Keratinocyte (primary cell): Measurements from ENCODE around the gene MLN. TPM values are rescaled to one million over a fixed set of nuclear protein-coding genes. Genes with fewer than 3 reads are reported as not detected.

ENCODE experiments used
- DNase-seq: peaks from one replicate; pipeline ENCODE4 v3.0.0-alpha.2; 2011; ENCODE audit warnings: low read depth, missing footprints, low spot score
- FAIRE-seq: peaks from 2 replicates; lab custom pipeline; 2011; peaks lifted over from hg19 to GRCh38; lab: Jason Lieb, UNC
- H2AFZ ChIP-seq: 2 replicates; pipeline ENCODE4 v1.6.0; 2012; ENCODE audit warnings: low read length, control low read depth, inconsistent platforms; ENCODE audit not compliant: control insufficient read depth
- H3K27ac ChIP-seq: 2 replicates; pipeline ENCODE4 v1.5.1; 2011; ENCODE audit warnings: low read length; ENCODE audit not compliant: control insufficient read depth, insufficient read depth
- H3K27me3 ChIP-seq: 3 replicates; pipeline ENCODE4 v1.6.0; 2011; ENCODE audit warnings: low read length; ENCODE audit not compliant: control insufficient read depth, insufficient read depth; ENCODE audit errors: extremely low read depth
- H3K36me3 ChIP-seq, 2 experiments: 2 replicates in 1 of 2; 3 replicates in 1 of 2; pipeline ENCODE4 v1.5.1; 2011; ENCODE audit warnings: low read length in 2 of 2, mild to moderate bottlenecking in 1 of 2; ENCODE audit not compliant: control insufficient read depth in 2 of 2, insufficient read depth in 2 of 2; ENCODE audit errors: extremely low read depth in 1 of 2
- H3K4me1 ChIP-seq: 3 replicates; pipeline ENCODE4 v1.5.1; 2011; ENCODE audit warnings: low read length; ENCODE audit not compliant: control insufficient read depth, insufficient read depth; ENCODE audit errors: extremely low read depth
- H3K4me2 ChIP-seq: 3 replicates; pipeline ENCODE4 v1.6.0; 2011; ENCODE audit warnings: low read depth, low read length; ENCODE audit not compliant: control insufficient read depth, insufficient read depth; ENCODE audit errors: extremely low read depth
- H3K4me3 ChIP-seq, 3 experiments: fragments of 200-600 bp in 1 of 3; sonication (generic) in 1 of 3; 2 replicates in 2 of 3; 3 replicates in 1 of 3; pipeline ENCODE4 v1.5.1; 2011 to 2016; ENCODE audit warnings: low read length in 3 of 3, mild to moderate bottlenecking in 3 of 3, control low read depth in 2 of 3, inconsistent platforms in 1 of 3, low read depth in 1 of 3, mixed read lengths in 1 of 3, mixed run types in 1 of 3, moderate library complexity in 1 of 3; ENCODE audit not compliant: control insufficient read depth in 2 of 3, insufficient read depth in 2 of 3; ENCODE audit errors: extremely low read depth in 1 of 3
- H3K79me2 ChIP-seq: 2 replicates; pipeline ENCODE4 v1.6.0; 2012; ENCODE audit warnings: low read length; ENCODE audit not compliant: control insufficient read depth, insufficient read depth
- H3K9ac ChIP-seq: 3 replicates; pipeline ENCODE4 v1.6.0; 2011; ENCODE audit warnings: low read length; ENCODE audit not compliant: control insufficient read depth, insufficient read depth; ENCODE audit errors: extremely low read depth
- H3K9me1 ChIP-seq: 3 replicates; pipeline ENCODE4 v1.6.0; 2011; ENCODE audit warnings: low read length; ENCODE audit not compliant: control insufficient read depth, insufficient read depth; ENCODE audit errors: extremely low read depth
- H3K9me3 ChIP-seq: 2 replicates; pipeline ENCODE4 v1.5.1; 2012; ENCODE audit warnings: low read depth, low read length; ENCODE audit not compliant: control insufficient read depth
- H4K20me1 ChIP-seq: 3 replicates; pipeline ENCODE4 v1.6.0; 2011; ENCODE audit warnings: low read length; ENCODE audit not compliant: control insufficient read depth, insufficient read depth; ENCODE audit errors: extremely low read depth
- CTCF ChIP-seq, 3 experiments: IDR thresholded peaks in 1 of 3; conservative IDR thresholded peaks in 1 of 3; optimal IDR thresholded peaks in 1 of 3; 2 replicates in 2 of 3; 3 replicates in 1 of 3; pipeline versions ENCODE3 to v1.5.1; 2011; ENCODE audit warnings: low read length in 3 of 3, mild to moderate bottlenecking in 3 of 3, moderate library complexity in 2 of 3, control low read depth in 1 of 3, inconsistent platforms in 1 of 3; ENCODE audit not compliant: insufficient read depth in 2 of 3; ENCODE audit errors: extremely low read depth in 1 of 3
- EZH2 ChIP-seq: IDR thresholded peaks from one replicate; pipeline ENCODE4 v1.6.1; 2012; ENCODE audit warnings: inconsistent platforms, mild to moderate bottlenecking, low read length, moderate library complexity
- dilution Hi-C: fragments of 300-500 bp; cut with MboI; formaldehyde crosslinking; loops from one replicate; pipeline ENCODE4 v1.7.0; 2020; ENCODE audit warnings: low sequenced_read_pairs; ENCODE audit not compliant: extremely low pct_ligation_motif_present
- polyA plus RNA-seq, 5 experiments: library from polyadenylated mRNA; depleted of rRNA in 3 of 5; stranded (reverse) in 3 of 5; stranded (forward) in 1 of 5; unstranded in 1 of 5; fragments of >200 nt; gene quantifications; 1 replicate in 1 of 5; 2 replicates in 3 of 5; 3 replicates in 1 of 5; pipeline versions ENCODE4 v1.2.1 to v1.2.3, GENCODE V29; 2011 to 2012; ENCODE audit warnings: missing spikeins in 2 of 5, low read depth in 1 of 5, low replicate concordance in 1 of 5

MLN gene
- polyA plus RNA-seq, 1 donor (not counting 4 experiments of a cell fraction or from before 2014, with no cell fraction given): not detected

- TF ChIP-seq CTCF (optimal IDR thresholded peaks at IDR 0.05 in 1 of 3, IDR thresholded peaks at IDR 0.05 in 1 of 3, conservative IDR thresholded peaks at IDR 0.05 in 1 of 3; ENCODE audit: extremely low read depth in 1 of 3, insufficient read depth in 2 of 3, low read length in 3 of 3) (no peak), EZH2 (no peak)
- Histone ChIP-seq H3K79me2 (peaks cover 16% of the 10 kb centered on the region), H3K27me3 (peaks cover 8% of the 10 kb centered on the region), H3K27ac (no peak overlapping the region), H3K9me3 (no peaks in the 10 kb centered on the region), H4K20me1 (peaks cover 7% of the 10 kb centered on the region), H2AFZ (no peak overlapping the region), H3K4me2 (no peak overlapping the region), H3K9ac (no peak overlapping the region), H3K36me3 (peaks cover 0 to 6% of the 10 kb centered on the region in 2 experiments), H3K9me1 (no peaks in the 10 kb centered on the region), H3K4me1 (peaks cover 20% of the 10 kb centered on the region), H3K4me3 (no peak overlapping the region)
- DNase-seq (no peak), FAIRE-seq (no peak)
- dilution Hi-C loops: no loop called here
These were observed 12.2 kb downstream of the MLN start for GRCh38 chr6:33791620-33792019.

GRCh38 chr6:33790910-33791309, 12.9 kb downstream of the MLN start:
- H3K79me2 ChIP-seq: peaks cover 23% of the 10 kb centered on the region
- H3K9me3 ChIP-seq: no peaks in the 10 kb centered on the region
- H3K27me3 ChIP-seq: peaks cover 8% of the 10 kb centered on the region
- no peak overlapping the region for H2AFZ ChIP-seq
- H3K36me3 ChIP-seq: peaks cover 2 to 9% of the 10 kb centered on the region in 2 experiments
- TF ChIP-seq EZH2 (no peak), CTCF (optimal IDR thresholded peaks at IDR 0.05 in 1 of 3, IDR thresholded peaks at IDR 0.05 in 1 of 3, conservative IDR thresholded peaks at IDR 0.05 in 1 of 3; ENCODE audit: extremely low read depth in 1 of 3, insufficient read depth in 2 of 3, low read length in 3 of 3) (no peak)
- H3K27ac ChIP-seq: no peak overlapping the region
- H4K20me1 ChIP-seq: peaks cover 7% of the 10 kb centered on the region
- no peak for DNase-seq
- no peak overlapping the region for H3K9ac ChIP-seq
- H3K9me1 ChIP-seq: no peaks in the 10 kb centered on the region
- dilution Hi-C loops: no loop called here
- H3K4me1 ChIP-seq: peaks cover 26% of the 10 kb centered on the region
- H3K4me3 ChIP-seq: no peak overlapping the region
- no peak overlapping the region for H3K4me2 ChIP-seq
- no peak for FAIRE-seq
